HCT116 (cell line): Measurements from ENCODE around the gene COG6. TPM values are rescaled to one million over a fixed set of nuclear protein-coding genes. Genes with fewer than 3 reads are reported as not detected.

Experiments used
- ATAC-seq: fragments of 200-7000 bp; cut with Tn5 transposase; 2 replicates; pipeline ENCODE4 v1.9.1; 2020; ENCODE audit warnings: mild to moderate bottlenecking, moderate library complexity
- BruUV-seq: library from RNA; stranded (reverse); fragments of 400-500 nt; replicated peaks from 2 replicates; lab custom pipeline; 2021; lab: Mats Ljungman, UMichigan
- CTCF ChIA-PET: fragments of 300-600 bp; sonication (Branson Sonifier 250); formaldehyde crosslinking; loops from one replicate; lab custom pipeline; 2021; ENCODE audit warnings: antibody characterized with exemption; lab: Charles Lee
- POLR2A ChIA-PET: fragments of 300-600, 350-600 bp; sonication (Branson Sonifier 250); formaldehyde crosslinking; loops from one replicate; lab custom pipeline; 2021; ENCODE audit warnings: antibody characterized with exemption; lab: Charles Lee
- RAD21 ChIA-PET, 2 experiments: fragments of 300-600 bp; sonication (Branson Sonifier 250); formaldehyde crosslinking; loops; one replicate each; lab custom pipeline; 2023; ENCODE audit warnings: low total read pairs in 2 of 2; ENCODE audit not compliant: uncharacterized antibody in 2 of 2, unreplicated experiment in 2 of 2, low non-redundant PET in 1 of 2; lab: Charles Lee
- DNase-seq: peaks from one replicate; pipeline ENCODE4 v3.0.0-alpha.2; 2010; ENCODE audit warnings: low read depth, low spot score
- H2AFZ ChIP-seq: fragments of 200-600 bp; shearing (Covaris generic), sonication (generic); 2 replicates; pipeline ENCODE4 v1.6.1; 2017; ENCODE audit warnings: low read depth, mixed run types, mixed read lengths, antibody characterized with exemption, low read length; ENCODE audit not compliant: poor library complexity, severe bottlenecking
- H3K27ac ChIP-seq: 2 replicates; pipeline ENCODE4 v1.5.1; 2012; ENCODE audit warnings: low read depth, low read length
- H3K27me3 ChIP-seq: fragments of 200-600 bp; sonication (generic); 2 replicates; pipeline ENCODE4 v1.6.1; 2016; ENCODE audit warnings: mixed run types, low read length, mixed read lengths; ENCODE audit not compliant: insufficient read depth
- H3K36me3 ChIP-seq, 2 experiments: fragments of 200-500 bp in 1 of 2; fragments of 200-600 bp in 1 of 2; sonication (Bioruptor generic) in 1 of 2; sonication (generic) in 1 of 2; 2 replicates each; pipeline versions ENCODE4 v1.5.1 to v1.6.1; 2014 to 2016; ENCODE audit warnings: low read length in 2 of 2, inconsistent platforms in 1 of 2, mixed read lengths in 1 of 2, mixed run types in 1 of 2; ENCODE audit not compliant: insufficient read depth in 2 of 2, control insufficient read depth in 1 of 2
- H3K4me1 ChIP-seq, 2 experiments: fragments of 200-600 bp in 1 of 2; sonication (generic) in 1 of 2; 2 replicates each; pipeline versions ENCODE4 v1.5.1 to v1.6.1; 2012 to 2017; ENCODE audit warnings: low read length in 2 of 2, inconsistent platforms in 1 of 2, mild to moderate bottlenecking in 1 of 2, mixed read lengths in 1 of 2, mixed run types in 1 of 2, moderate library complexity in 1 of 2; ENCODE audit not compliant: insufficient read depth in 2 of 2, control insufficient read depth in 1 of 2
- H3K4me2 ChIP-seq: fragments of 200-600 bp; sonication (generic); 2 replicates; pipeline ENCODE4 v1.6.1; 2017; ENCODE audit warnings: mixed run types, low read length, mixed read lengths
- H3K4me3 ChIP-seq, 2 experiments: fragments of 200-600 bp in 1 of 2; sonication (generic) in 1 of 2; replicated peaks in 1 of 2; 2 replicates each; pipeline ENCODE4 v1.5.1; 2011 to 2016; ENCODE audit warnings: low read length in 2 of 2, control low read depth in 1 of 2, low read depth in 1 of 2, mild to moderate bottlenecking in 1 of 2, mixed read lengths in 1 of 2, mixed run types in 1 of 2
- H3K79me2 ChIP-seq: fragments of 200-600 bp; sonication (generic); 2 replicates; pipeline ENCODE4 v1.6.1; 2017; ENCODE audit warnings: mild to moderate bottlenecking, mixed run types, low read length, moderate library complexity, mixed read lengths; ENCODE audit not compliant: insufficient read depth
- H3K9ac ChIP-seq: fragments of 200-600 bp; sonication (generic); 2 replicates; pipeline ENCODE4 v1.6.1; 2016; ENCODE audit warnings: low read length, mixed read lengths
- H3K9me2 ChIP-seq: fragments of 200-600 bp; sonication (generic), shearing (Covaris generic); 2 replicates; pipeline ENCODE4 v1.6.1; 2017; ENCODE audit warnings: mixed run types, mild to moderate bottlenecking, moderate library complexity; ENCODE audit not compliant: insufficient read depth
- H3K9me3 ChIP-seq, 2 experiments: fragments of 200-500 bp in 1 of 2; fragments of 200-600 bp in 1 of 2; sonication (Bioruptor generic) in 1 of 2; sonication (generic) in 1 of 2; 2 replicates each; pipeline ENCODE4 v1.6.1; 2014 to 2017; ENCODE audit warnings: low read length in 2 of 2, mixed read lengths in 2 of 2, inconsistent platforms in 1 of 2, low read depth in 1 of 2, mild to moderate bottlenecking in 1 of 2, mixed run types in 1 of 2, moderate library complexity in 1 of 2; ENCODE audit not compliant: control insufficient read depth in 1 of 2, insufficient read depth in 1 of 2
- H4K20me1 ChIP-seq: fragments of 200-600 bp; sonication (generic), shearing (Covaris generic); 2 replicates; pipeline ENCODE4 v1.6.1; 2017; ENCODE audit warnings: mixed run types, mild to moderate bottlenecking, moderate library complexity; ENCODE audit not compliant: insufficient read depth
- EZH2 ChIP-seq: fragments of 200-600 bp; sonication (generic); IDR thresholded peaks from 2 replicates; pipeline ENCODE4 v1.6.1; 2017; ENCODE audit warnings: antibody characterized with exemption, mixed run types
- JUND ChIP-seq: IDR thresholded peaks from 2 replicates; pipeline ENCODE4 v1.6.1; 2012
- SIN3A ChIP-seq: IDR thresholded peaks from 2 replicates; pipeline ENCODE4 v1.6.1; 2012; ENCODE audit warnings: low read depth
- SP1 ChIP-seq: IDR thresholded peaks from 2 replicates; pipeline ENCODE4 v1.6.1; 2012; ENCODE audit warnings: low read depth
- YY1 ChIP-seq: IDR thresholded peaks from 2 replicates; pipeline ENCODE4 v1.6.1; 2011; ENCODE audit warnings: low read length, low read depth, moderate library complexity, mild to moderate bottlenecking; ENCODE audit not compliant: insufficient replicate concordance; ENCODE audit errors: extremely low read depth
- intact Hi-C: fragments of 100-400 bp; cut with micrococcal nuclease; formaldehyde crosslinking; loops from 2 replicates; pipeline ENCODE4 v1.10.0; 2022
- total RNA-seq: library from RNA; stranded (reverse); gene quantifications from one replicate; pipeline ENCODE4 v1.2.1, GENCODE V29; 2021; ENCODE audit not compliant: unreplicated experiment
- TF ChIP-seq, protein P1 (sequence below): IDR thresholded peaks from 2 replicates; pipeline ENCODE4 v1.6.1; 2012; ENCODE audit warnings: low read depth
- TF ChIP-seq, protein P2 (sequence below): IDR thresholded peaks from 2 replicates; pipeline ENCODE4 v1.6.1; 2012
- TF ChIP-seq, protein P3 (sequence below): IDR thresholded peaks from 2 replicates; pipeline ENCODE4 v1.6.1; 2011; ENCODE audit warnings: mild to moderate bottlenecking, low read length, moderate library complexity; ENCODE audit not compliant: insufficient replicate concordance; ENCODE audit errors: extremely low read depth
- TF ChIP-seq, protein P4 (sequence below), 3 experiments: fragments of 200-600 bp in 1 of 3; sonication (generic) in 1 of 3; IDR thresholded peaks in 2 of 3; conservative IDR thresholded peaks in 1 of 3; 2 replicates each; pipeline ENCODE4 v1.5.1; 2012 to 2017; ENCODE audit warnings: low read depth in 2 of 3, low read length in 2 of 3, antibody characterized with exemption in 1 of 3, borderline replicate concordance in 1 of 3, control low read depth in 1 of 3, mild to moderate bottlenecking in 1 of 3, mixed read lengths in 1 of 3, mixed run types in 1 of 3, moderate library complexity in 1 of 3; ENCODE audit not compliant: insufficient read depth in 1 of 3

COG6 gene
- total RNA-seq, 1 experiment from 2014 or later: 33.6 TPM

DNA sequence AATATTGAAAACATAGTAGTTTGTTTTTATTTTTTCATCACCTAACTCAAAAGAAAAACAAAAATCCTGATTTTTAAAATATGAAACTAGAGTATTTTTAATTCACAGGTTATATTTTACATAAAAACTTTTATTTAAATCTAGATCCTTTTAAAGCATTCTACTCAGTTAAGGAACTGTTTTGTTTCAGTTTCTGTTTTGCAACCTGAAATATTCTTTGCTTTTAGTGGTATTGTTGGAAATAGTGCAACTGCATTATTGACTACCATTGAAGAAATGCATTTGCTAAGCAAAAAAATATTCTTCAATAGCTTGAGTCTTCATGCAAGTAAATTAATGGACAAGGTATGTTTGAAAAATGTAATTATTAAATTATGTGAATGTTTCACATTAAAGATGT, 43.8 kb downstream of the COG6 start:
- no peaks in the 10 kb centered on the region for H3K9me2 ChIP-seq
- TF ChIP-seq, protein P1, sequence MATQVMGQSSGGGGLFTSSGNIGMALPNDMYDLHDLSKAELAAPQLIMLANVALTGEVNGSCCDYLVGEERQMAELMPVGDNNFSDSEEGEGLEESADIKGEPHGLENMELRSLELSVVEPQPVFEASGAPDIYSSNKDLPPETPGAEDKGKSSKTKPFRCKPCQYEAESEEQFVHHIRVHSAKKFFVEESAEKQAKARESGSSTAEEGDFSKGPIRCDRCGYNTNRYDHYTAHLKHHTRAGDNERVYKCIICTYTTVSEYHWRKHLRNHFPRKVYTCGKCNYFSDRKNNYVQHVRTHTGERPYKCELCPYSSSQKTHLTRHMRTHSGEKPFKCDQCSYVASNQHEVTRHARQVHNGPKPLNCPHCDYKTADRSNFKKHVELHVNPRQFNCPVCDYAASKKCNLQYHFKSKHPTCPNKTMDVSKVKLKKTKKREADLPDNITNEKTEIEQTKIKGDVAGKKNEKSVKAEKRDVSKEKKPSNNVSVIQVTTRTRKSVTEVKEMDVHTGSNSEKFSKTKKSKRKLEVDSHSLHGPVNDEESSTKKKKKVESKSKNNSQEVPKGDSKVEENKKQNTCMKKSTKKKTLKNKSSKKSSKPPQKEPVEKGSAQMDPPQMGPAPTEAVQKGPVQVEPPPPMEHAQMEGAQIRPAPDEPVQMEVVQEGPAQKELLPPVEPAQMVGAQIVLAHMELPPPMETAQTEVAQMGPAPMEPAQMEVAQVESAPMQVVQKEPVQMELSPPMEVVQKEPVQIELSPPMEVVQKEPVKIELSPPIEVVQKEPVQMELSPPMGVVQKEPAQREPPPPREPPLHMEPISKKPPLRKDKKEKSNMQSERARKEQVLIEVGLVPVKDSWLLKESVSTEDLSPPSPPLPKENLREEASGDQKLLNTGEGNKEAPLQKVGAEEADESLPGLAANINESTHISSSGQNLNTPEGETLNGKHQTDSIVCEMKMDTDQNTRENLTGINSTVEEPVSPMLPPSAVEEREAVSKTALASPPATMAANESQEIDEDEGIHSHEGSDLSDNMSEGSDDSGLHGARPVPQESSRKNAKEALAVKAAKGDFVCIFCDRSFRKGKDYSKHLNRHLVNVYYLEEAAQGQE: no peak
- TF ChIP-seq SP1: no peak
- TF ChIP-seq, protein P2, sequence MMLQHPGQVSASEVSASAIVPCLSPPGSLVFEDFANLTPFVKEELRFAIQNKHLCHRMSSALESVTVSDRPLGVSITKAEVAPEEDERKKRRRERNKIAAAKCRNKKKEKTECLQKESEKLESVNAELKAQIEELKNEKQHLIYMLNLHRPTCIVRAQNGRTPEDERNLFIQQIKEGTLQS: no peak
- TF ChIP-seq, protein P3, sequence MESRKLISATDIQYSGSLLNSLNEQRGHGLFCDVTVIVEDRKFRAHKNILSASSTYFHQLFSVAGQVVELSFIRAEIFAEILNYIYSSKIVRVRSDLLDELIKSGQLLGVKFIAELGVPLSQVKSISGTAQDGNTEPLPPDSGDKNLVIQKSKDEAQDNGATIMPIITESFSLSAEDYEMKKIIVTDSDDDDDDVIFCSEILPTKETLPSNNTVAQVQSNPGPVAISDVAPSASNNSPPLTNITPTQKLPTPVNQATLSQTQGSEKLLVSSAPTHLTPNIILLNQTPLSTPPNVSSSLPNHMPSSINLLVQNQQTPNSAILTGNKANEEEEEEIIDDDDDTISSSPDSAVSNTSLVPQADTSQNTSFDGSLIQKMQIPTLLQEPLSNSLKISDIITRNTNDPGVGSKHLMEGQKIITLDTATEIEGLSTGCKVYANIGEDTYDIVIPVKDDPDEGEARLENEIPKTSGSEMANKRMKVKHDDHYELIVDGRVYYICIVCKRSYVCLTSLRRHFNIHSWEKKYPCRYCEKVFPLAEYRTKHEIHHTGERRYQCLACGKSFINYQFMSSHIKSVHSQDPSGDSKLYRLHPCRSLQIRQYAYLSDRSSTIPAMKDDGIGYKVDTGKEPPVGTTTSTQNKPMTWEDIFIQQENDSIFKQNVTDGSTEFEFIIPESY: no peak
- no peak for TF ChIP-seq EZH2
- TF ChIP-seq, protein P4, sequence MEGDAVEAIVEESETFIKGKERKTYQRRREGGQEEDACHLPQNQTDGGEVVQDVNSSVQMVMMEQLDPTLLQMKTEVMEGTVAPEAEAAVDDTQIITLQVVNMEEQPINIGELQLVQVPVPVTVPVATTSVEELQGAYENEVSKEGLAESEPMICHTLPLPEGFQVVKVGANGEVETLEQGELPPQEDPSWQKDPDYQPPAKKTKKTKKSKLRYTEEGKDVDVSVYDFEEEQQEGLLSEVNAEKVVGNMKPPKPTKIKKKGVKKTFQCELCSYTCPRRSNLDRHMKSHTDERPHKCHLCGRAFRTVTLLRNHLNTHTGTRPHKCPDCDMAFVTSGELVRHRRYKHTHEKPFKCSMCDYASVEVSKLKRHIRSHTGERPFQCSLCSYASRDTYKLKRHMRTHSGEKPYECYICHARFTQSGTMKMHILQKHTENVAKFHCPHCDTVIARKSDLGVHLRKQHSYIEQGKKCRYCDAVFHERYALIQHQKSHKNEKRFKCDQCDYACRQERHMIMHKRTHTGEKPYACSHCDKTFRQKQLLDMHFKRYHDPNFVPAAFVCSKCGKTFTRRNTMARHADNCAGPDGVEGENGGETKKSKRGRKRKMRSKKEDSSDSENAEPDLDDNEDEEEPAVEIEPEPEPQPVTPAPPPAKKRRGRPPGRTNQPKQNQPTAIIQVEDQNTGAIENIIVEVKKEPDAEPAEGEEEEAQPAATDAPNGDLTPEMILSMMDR (IDR thresholded peaks at IDR 0.05 in 2 of 3, conservative IDR thresholded peaks at IDR 0.05 in 1 of 3; ENCODE audit: borderline replicate concordance in 1 of 3, insufficient read depth in 1 of 3, low read depth in 2 of 3, low read length in 2 of 3): no peak
- no peak for TF ChIP-seq JUND
- TF ChIP-seq SIN3A: no peak
- TF ChIP-seq YY1: no peak
- TF ChIP-seq, all 23 proteins: peak for 0
- H3K27me3 ChIP-seq: no peaks in the 10 kb centered on the region
- DNase-seq (no peak), ATAC-seq (no peak)
- H3K4me1 ChIP-seq: no peaks in the 10 kb centered on the region
- H3K9me3 ChIP-seq: no peaks in the 10 kb centered on the region
- H3K9ac ChIP-seq: no peak overlapping the region
- no peaks in the 10 kb centered on the region for H3K36me3 ChIP-seq
- H3K4me2 ChIP-seq: no peak overlapping the region
- RAD21 ChIA-PET: no interaction called here
- H3K27ac ChIP-seq: no peak overlapping the region
- no peaks in the 10 kb centered on the region for H4K20me1 ChIP-seq
- BruUV-seq: no TSS peak
- CTCF ChIA-PET: no interaction called here
- no peak overlapping the region for H3K4me3 ChIP-seq
- intact Hi-C loops: no loop called here
- POLR2A ChIA-PET: no interaction called here
- no peaks in the 10 kb centered on the region for H3K79me2 ChIP-seq
- no peak overlapping the region for H2AFZ ChIP-seq
